Liver (tissue), 9 donors: ENCODE measurements around the gene KPNB1. TPM values are rescaled to one million over a fixed set of nuclear protein-coding genes. Genes with fewer than 3 reads are reported as not detected.

Source experiments
- DNase-seq: peaks from one replicate; pipeline ENCODE4 v3.0.0-alpha.2; 2017; ENCODE audit warnings: low spot score
- H3K27ac ChIP-seq, 2 donors: one replicate each; pipeline ENCODE4 v1.7.0; 2013; ENCODE audit warnings: inconsistent platforms in 2 of 2, low read length in 2 of 2, control low read depth in 1 of 2, low read depth in 1 of 2, mild to moderate bottlenecking in 1 of 2
- H3K27me3 ChIP-seq, 4 donors: one replicate each; pipeline versions ENCODE4 v1.6.1 to v1.7.0; 2013; ENCODE audit warnings: low read length in 3 of 4, inconsistent platforms in 1 of 4, mild to moderate bottlenecking in 1 of 4, moderate library complexity in 1 of 4; ENCODE audit not compliant: control insufficient read depth in 4 of 4, insufficient read depth in 4 of 4
- H3K36me3 ChIP-seq, 4 donors: one replicate each; pipeline versions ENCODE4 v1.6.1 to v1.7.0; 2013; ENCODE audit warnings: low read length in 3 of 4, mild to moderate bottlenecking in 3 of 4, low read depth in 1 of 4, moderate library complexity in 1 of 4; ENCODE audit not compliant: control insufficient read depth in 4 of 4, insufficient read depth in 3 of 4
- H3K4me1 ChIP-seq, 4 donors: one replicate each; pipeline versions ENCODE4 v1.6.1 to v1.7.0; 2013; ENCODE audit warnings: low read length in 3 of 4, mild to moderate bottlenecking in 3 of 4, moderate library complexity in 1 of 4; ENCODE audit not compliant: control insufficient read depth in 4 of 4, insufficient read depth in 4 of 4
- H3K4me3 ChIP-seq, 3 donors: one replicate each; pipeline versions ENCODE4 v1.6.1 to v1.7.0; 2013; ENCODE audit warnings: low read length in 3 of 3, control low read depth in 1 of 3, low read depth in 1 of 3, mild to moderate bottlenecking in 1 of 3
- H3K9ac ChIP-seq, 2 donors: one replicate each; pipeline ENCODE4 v1.7.0; 2013; ENCODE audit warnings: low read length in 2 of 2, mild to moderate bottlenecking in 2 of 2, moderate library complexity in 2 of 2, control low read depth in 1 of 2, low read depth in 1 of 2
- H3K9me3 ChIP-seq, 4 donors: one replicate each; pipeline versions ENCODE4 v1.6.1 to v1.7.0; 2013; ENCODE audit warnings: low read length in 3 of 4; ENCODE audit not compliant: control insufficient read depth in 4 of 4
- EGR1 ChIP-seq, 2 donors: IDR thresholded peaks; 2 replicates each; pipeline ENCODE4 v1.6.1; 2016 to 2018; ENCODE audit warnings: antibody characterized with exemption in 2 of 2, low read depth in 2 of 2
- FOXA2 ChIP-seq: IDR thresholded peaks from 2 replicates; pipeline ENCODE4 v1.6.1; 2016; ENCODE audit warnings: antibody characterized with exemption
- GABPA ChIP-seq, 2 donors: IDR thresholded peaks in 1 of 2; conservative IDR thresholded peaks in 1 of 2; 2 replicates each; pipeline ENCODE4 v1.6.1; 2016; ENCODE audit warnings: antibody characterized with exemption in 2 of 2, mild to moderate bottlenecking in 1 of 2, moderate library complexity in 1 of 2
- HNF4A ChIP-seq, 2 donors: conservative IDR thresholded peaks; 2 replicates each; pipeline ENCODE4 v1.6.1; 2016; ENCODE audit warnings: antibody characterized with exemption in 2 of 2, mild to moderate bottlenecking in 2 of 2
- HNF4G ChIP-seq: IDR thresholded peaks from 2 replicates; pipeline ENCODE4 v1.6.1; 2016; ENCODE audit warnings: antibody characterized with exemption
- JUND ChIP-seq, 2 donors: IDR thresholded peaks; 2 replicates each; pipeline ENCODE4 v1.6.1; 2016; ENCODE audit warnings: antibody characterized with exemption in 2 of 2
- NR2F2 ChIP-seq: IDR thresholded peaks from 2 replicates; pipeline ENCODE4 v1.6.1; 2016; ENCODE audit warnings: antibody characterized with exemption
- RAD21 ChIP-seq, 2 donors: IDR thresholded peaks; 2 replicates each; pipeline ENCODE4 v1.6.1; 2016; ENCODE audit warnings: antibody characterized with exemption in 2 of 2, mild to moderate bottlenecking in 2 of 2
- RXRA ChIP-seq, 2 donors: IDR thresholded peaks; 2 replicates each; pipeline ENCODE4 v1.6.1; 2017 to 2018; ENCODE audit warnings: antibody characterized with exemption in 2 of 2, mild to moderate bottlenecking in 1 of 2
- SP1 ChIP-seq: IDR thresholded peaks from 2 replicates; pipeline ENCODE4 v1.6.1; 2018; ENCODE audit warnings: antibody characterized with exemption, mild to moderate bottlenecking
- TAF1 ChIP-seq: conservative IDR thresholded peaks from 2 replicates; pipeline ENCODE4 v1.6.1; 2016; ENCODE audit warnings: antibody characterized with exemption, mild to moderate bottlenecking
- WGBS: extraction: QIAGEN DNeasy Blood & Tissue Kit; methylation state at CpG from one replicate; pipeline ENCODE4 v1.1.7; 2013; 5-methylcytosine and 5-hydroxymethylcytosine counted together
- polyA plus RNA-seq, 2 donors: library from polyadenylated mRNA; stranded (reverse) in 1 of 2; unstranded in 1 of 2; fragments of 200-250 nt in 1 of 2; fragments of >200 nt in 1 of 2; fragmentation: Nextera tagmentation in 1 of 2; extraction: Ambion mirVana in 1 of 2; gene quantifications; one replicate each; pipeline versions ENCODE4 v1.2.1 to v1.2.3, GENCODE V29; 2013 to 2015
- total RNA-seq, 2 donors: library from RNA; depleted of rRNA; stranded (reverse); fragments of >200 nt; gene quantifications; one replicate each; pipeline ENCODE4 v1.2.3, GENCODE V29; 2014
- TF ChIP-seq, protein P1 (sequence below): IDR thresholded peaks from 2 replicates; pipeline ENCODE4 v1.6.1; 2016; ENCODE audit warnings: antibody characterized with exemption
- TF ChIP-seq, protein P2 (sequence below): IDR thresholded peaks from 2 replicates; pipeline ENCODE4 v1.6.1; 2016; ENCODE audit warnings: antibody characterized with exemption
- TF ChIP-seq, protein P3 (sequence below): fragments of 150-350 bp; IDR thresholded peaks from 2 replicates; pipeline ENCODE4 v1.5.1; 2017; ENCODE audit warnings: improper control_type of control experiment, low read depth, low read length; ENCODE audit not compliant: missing input control
- TF ChIP-seq, protein P4 (sequence below): IDR thresholded peaks from 2 replicates; pipeline ENCODE4 v1.6.1; 2016; ENCODE audit warnings: antibody characterized with exemption, mild to moderate bottlenecking
- TF ChIP-seq, protein P5 (sequence below): IDR thresholded peaks from 2 replicates; pipeline ENCODE4 v1.6.1; 2016; ENCODE audit warnings: antibody characterized with exemption
- donor health status: healthy.
- donor health status: healthy.
- donor health status: healthy.
- donor health status: healthy.
- donor health status: healthy.

Gene KPNB1
- total and polyA plus RNA-seq, 4 donors = 27.6 to 114 (median 75.0) TPM

DNA sequence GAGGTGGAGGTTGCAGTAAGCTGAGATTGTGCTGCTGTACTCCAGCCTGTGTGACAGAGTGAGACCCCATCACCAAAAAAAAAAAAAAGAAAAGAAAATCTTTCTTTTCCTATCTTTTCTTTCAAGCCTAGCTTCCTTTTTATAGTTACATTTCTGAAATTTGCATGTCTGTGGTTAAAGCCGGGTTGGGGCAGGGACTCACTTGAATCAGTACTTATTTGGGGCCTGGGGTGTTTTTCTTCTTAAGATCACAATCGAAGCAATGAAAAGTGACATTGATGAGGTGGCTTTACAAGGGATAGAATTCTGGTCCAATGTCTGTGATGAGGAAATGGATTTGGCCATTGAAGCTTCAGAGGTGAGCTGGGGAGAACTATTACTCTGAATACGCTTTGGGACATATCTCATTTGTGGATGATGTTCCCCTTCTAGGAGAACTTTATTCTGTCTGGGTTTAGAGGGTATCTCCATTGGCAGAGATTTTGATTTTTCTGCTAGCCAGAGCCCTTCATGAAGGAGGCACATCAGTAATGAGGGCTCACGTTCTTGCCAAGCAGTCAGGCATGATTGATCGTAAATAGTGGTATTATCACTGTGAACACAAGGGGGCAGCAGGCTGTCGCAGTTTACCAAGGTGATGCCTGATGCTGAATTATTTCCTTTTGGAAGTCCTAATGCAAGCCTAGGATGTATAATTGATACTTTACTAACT, 14.3 kb downstream of the KPNB1 start:
- no peak overlapping the region for H3K27ac ChIP-seq

DNA sequence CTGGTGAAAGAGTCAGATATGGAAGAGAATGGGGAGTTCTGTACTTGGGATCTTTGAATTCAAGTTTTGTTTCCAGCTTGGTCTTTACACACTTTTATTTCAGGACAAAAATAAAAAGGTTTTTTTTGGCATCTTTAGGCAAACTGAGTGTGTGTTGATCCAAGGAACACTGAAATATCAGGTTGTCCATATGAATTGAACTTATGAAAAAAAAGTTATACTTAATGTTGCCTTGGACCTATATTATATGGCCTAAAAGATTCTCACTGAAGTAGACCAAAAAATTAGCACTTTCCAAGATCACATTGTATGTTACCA, 14.9 kb downstream of the KPNB1 start:
- TF ChIP-seq JUND (IDR thresholded peaks at IDR 0.05) = no peak
- TF ChIP-seq NR2F2 = no peak
- TF ChIP-seq, protein P1, sequence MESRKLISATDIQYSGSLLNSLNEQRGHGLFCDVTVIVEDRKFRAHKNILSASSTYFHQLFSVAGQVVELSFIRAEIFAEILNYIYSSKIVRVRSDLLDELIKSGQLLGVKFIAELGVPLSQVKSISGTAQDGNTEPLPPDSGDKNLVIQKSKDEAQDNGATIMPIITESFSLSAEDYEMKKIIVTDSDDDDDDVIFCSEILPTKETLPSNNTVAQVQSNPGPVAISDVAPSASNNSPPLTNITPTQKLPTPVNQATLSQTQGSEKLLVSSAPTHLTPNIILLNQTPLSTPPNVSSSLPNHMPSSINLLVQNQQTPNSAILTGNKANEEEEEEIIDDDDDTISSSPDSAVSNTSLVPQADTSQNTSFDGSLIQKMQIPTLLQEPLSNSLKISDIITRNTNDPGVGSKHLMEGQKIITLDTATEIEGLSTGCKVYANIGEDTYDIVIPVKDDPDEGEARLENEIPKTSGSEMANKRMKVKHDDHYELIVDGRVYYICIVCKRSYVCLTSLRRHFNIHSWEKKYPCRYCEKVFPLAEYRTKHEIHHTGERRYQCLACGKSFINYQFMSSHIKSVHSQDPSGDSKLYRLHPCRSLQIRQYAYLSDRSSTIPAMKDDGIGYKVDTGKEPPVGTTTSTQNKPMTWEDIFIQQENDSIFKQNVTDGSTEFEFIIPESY = no peak
- TF ChIP-seq, protein P2, sequence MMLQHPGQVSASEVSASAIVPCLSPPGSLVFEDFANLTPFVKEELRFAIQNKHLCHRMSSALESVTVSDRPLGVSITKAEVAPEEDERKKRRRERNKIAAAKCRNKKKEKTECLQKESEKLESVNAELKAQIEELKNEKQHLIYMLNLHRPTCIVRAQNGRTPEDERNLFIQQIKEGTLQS = no peak
- TF ChIP-seq EGR1 (IDR thresholded peaks at IDR 0.05; ENCODE audit: low read depth in 2 of 2) = no peak
- no peak for TF ChIP-seq HNF4A (conservative IDR thresholded peaks at IDR 0.05)
- TF ChIP-seq FOXA2 = no peak
- no peak for TF ChIP-seq HNF4G
- H3K27ac ChIP-seq = no peak overlapping the region

More for the DNA sequence above, 14.3 kb downstream of the KPNB1 start:
- TF ChIP-seq JUND (IDR thresholded peaks at IDR 0.05) (no peak), RAD21 (IDR thresholded peaks at IDR 0.05) (peak; percentile 75 to 82)
- TF ChIP-seq, protein P3, sequence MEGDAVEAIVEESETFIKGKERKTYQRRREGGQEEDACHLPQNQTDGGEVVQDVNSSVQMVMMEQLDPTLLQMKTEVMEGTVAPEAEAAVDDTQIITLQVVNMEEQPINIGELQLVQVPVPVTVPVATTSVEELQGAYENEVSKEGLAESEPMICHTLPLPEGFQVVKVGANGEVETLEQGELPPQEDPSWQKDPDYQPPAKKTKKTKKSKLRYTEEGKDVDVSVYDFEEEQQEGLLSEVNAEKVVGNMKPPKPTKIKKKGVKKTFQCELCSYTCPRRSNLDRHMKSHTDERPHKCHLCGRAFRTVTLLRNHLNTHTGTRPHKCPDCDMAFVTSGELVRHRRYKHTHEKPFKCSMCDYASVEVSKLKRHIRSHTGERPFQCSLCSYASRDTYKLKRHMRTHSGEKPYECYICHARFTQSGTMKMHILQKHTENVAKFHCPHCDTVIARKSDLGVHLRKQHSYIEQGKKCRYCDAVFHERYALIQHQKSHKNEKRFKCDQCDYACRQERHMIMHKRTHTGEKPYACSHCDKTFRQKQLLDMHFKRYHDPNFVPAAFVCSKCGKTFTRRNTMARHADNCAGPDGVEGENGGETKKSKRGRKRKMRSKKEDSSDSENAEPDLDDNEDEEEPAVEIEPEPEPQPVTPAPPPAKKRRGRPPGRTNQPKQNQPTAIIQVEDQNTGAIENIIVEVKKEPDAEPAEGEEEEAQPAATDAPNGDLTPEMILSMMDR = peak; percentile 67
- peak; percentile 44 for DNase-seq
- 47% methylated on average over 6 of the region's 6 CpGs for WGBS
- Histone ChIP-seq H3K4me3 (no peak overlapping the region), H3K36me3 (peaks cover 21 to 79% (median 60%) of the 10 kb centered on the region in 4 donors), H3K4me1 (peaks cover 0 to 4% (median 2%) of the 10 kb centered on the region in 4 donors), H3K9me3 (no peaks in the 10 kb centered on the region), H3K27me3 (no peaks in the 10 kb centered on the region), H3K9ac (no peak overlapping the region)

DNA sequence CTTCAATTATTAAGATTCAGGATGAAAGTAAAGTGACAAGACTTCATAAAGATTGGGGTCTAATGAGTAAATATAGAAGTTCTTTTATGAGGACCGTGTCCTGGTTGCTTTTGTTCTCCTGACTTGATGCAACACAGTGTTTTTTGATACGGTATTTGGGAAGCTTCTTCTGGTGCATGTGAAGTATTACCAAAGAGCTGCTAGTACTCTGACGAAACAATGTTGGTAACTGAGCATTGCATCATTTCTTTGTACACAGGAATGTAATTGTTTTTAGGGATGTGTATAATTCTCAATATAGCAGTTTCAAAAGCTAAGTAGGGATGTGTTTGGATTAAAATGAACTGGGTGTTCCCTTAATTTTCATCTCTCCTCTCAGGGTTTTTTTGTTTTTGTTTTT, 15.9 kb downstream of the KPNB1 start:
- Histone ChIP-seq H3K9ac (no peak overlapping the region), H3K27ac (no peak overlapping the region), H3K36me3 (peaks cover 22 to 87% (median 70%) of the 10 kb centered on the region in 4 donors), H3K4me1 (no peaks in the 10 kb centered on the region), H3K27me3 (no peaks in the 10 kb centered on the region), H3K4me3 (no peak overlapping the region), H3K9me3 (no peaks in the 10 kb centered on the region)
- no peak for DNase-seq
- 37% methylated on average over 3 of the region's 3 CpGs for WGBS
- TF ChIP-seq, protein P2 = no peak
- TF ChIP-seq HNF4A (conservative IDR thresholded peaks at IDR 0.05) (no peak), NR2F2 (no peak), HNF4G (no peak), TAF1 (no peak), RXRA (IDR thresholded peaks at IDR 0.05) (no peak), GABPA (IDR thresholded peaks at IDR 0.05 in 1 of 2, conservative IDR thresholded peaks at IDR 0.05 in 1 of 2) (no peak), RAD21 (IDR thresholded peaks at IDR 0.05) (no peak), FOXA2 (no peak), SP1 (no peak), EGR1 (IDR thresholded peaks at IDR 0.05; ENCODE audit: low read depth in 2 of 2) (no peak)
- TF ChIP-seq, protein P1 = no peak
- TF ChIP-seq, protein P4, sequence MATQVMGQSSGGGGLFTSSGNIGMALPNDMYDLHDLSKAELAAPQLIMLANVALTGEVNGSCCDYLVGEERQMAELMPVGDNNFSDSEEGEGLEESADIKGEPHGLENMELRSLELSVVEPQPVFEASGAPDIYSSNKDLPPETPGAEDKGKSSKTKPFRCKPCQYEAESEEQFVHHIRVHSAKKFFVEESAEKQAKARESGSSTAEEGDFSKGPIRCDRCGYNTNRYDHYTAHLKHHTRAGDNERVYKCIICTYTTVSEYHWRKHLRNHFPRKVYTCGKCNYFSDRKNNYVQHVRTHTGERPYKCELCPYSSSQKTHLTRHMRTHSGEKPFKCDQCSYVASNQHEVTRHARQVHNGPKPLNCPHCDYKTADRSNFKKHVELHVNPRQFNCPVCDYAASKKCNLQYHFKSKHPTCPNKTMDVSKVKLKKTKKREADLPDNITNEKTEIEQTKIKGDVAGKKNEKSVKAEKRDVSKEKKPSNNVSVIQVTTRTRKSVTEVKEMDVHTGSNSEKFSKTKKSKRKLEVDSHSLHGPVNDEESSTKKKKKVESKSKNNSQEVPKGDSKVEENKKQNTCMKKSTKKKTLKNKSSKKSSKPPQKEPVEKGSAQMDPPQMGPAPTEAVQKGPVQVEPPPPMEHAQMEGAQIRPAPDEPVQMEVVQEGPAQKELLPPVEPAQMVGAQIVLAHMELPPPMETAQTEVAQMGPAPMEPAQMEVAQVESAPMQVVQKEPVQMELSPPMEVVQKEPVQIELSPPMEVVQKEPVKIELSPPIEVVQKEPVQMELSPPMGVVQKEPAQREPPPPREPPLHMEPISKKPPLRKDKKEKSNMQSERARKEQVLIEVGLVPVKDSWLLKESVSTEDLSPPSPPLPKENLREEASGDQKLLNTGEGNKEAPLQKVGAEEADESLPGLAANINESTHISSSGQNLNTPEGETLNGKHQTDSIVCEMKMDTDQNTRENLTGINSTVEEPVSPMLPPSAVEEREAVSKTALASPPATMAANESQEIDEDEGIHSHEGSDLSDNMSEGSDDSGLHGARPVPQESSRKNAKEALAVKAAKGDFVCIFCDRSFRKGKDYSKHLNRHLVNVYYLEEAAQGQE = no peak
- TF ChIP-seq, protein P5, sequence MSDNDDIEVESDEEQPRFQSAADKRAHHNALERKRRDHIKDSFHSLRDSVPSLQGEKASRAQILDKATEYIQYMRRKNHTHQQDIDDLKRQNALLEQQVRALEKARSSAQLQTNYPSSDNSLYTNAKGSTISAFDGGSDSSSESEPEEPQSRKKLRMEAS = no peak

More for the DNA sequence above, 14.9 kb downstream of the KPNB1 start:
- H3K4me1 ChIP-seq = peaks cover 0 to 4% (median under 1%) of the 10 kb centered on the region in 4 donors
- H3K4me3 ChIP-seq = no peak overlapping the region
- H3K9ac ChIP-seq = no peak overlapping the region
- no peaks in the 10 kb centered on the region for H3K27me3 ChIP-seq
- no peak for DNase-seq
- peaks cover 19 to 82% (median 63%) of the 10 kb centered on the region in 4 donors for H3K36me3 ChIP-seq
- no peaks in the 10 kb centered on the region for H3K9me3 ChIP-seq
